GM18907 (cell line): ENCODE data around the gene CDC26.
"Not testable (repeated sequence)": the region's sequence is repeated elsewhere in the genome, so short reads cannot be mapped to it uniquely, and the experiment has no call there.

Experiments used
- ATAC-seq: cut with Tn5 transposase; IDR thresholded peaks from one replicate; pipeline ENCODE4 v1.9.1; 2021; ENCODE audit warnings: mild to moderate bottlenecking, moderate library complexity; ENCODE audit not compliant: unreplicated experiment

Gene CDC26

GRCh38 chr9:113241161-113241560, 34.2 kb downstream of the CDC26 start:
- no peak for ATAC-seq

GRCh38 chr9:113238859-113239232, 36.5 kb downstream of the CDC26 start:
- ATAC-seq, result no peak

GRCh38 chr9:113238202-113238858, 37.0 kb downstream of the CDC26 start:
- no peak for ATAC-seq

GRCh38 chr9:113237026-113237425, 38.3 kb downstream of the CDC26 start:
- no peak for ATAC-seq

- ATAC-seq, result not testable (repeated sequence)
Observed at GRCh38 chr9:113235701-113236255, 39.6 kb downstream of the CDC26 start.

- no peak for ATAC-seq
Observed at GRCh38 chr9:113231701-113232100, 43.7 kb downstream of the CDC26 start.

GRCh38 chr9:113228130-113228665, 47.2 kb downstream of the CDC26 start:
- ATAC-seq, result no peak

GRCh38 chr9:113227436-113227835, 47.9 kb downstream of the CDC26 start:
- ATAC-seq, result no peak

GRCh38 chr9:113223963-113224362, 51.4 kb downstream of the CDC26 start:
- ATAC-seq, result no peak

GRCh38 chr9:113222482-113222841, 52.9 kb downstream of the CDC26 start:
- ATAC-seq, result no peak

- ATAC-seq, result no peak
Observed at GRCh38 chr9:113221800-113222481, 53.4 kb downstream of the CDC26 start.

- peak; percentile 87 for ATAC-seq
Observed at GRCh38 chr9:113221003-113221799, 54.2 kb downstream of the CDC26 start, which contains the start of the genes FKBP15 and SLC31A1. Gene FKBP15, minus strand, starts transcription at chr9:113221277. Its CDS starts 34 bp downstream, at chr9:113221243. Gene SLC31A1, plus strand, starts transcription at chr9:113221544. Its CDS starts 34,605 bp downstream, at chr9:113256149.

GRCh38 chr9:113220467-113221002, 54.8 kb downstream of the CDC26 start:
- ATAC-seq, result peak; percentile 5

GRCh38 chr9:113219969-113220368, 55.4 kb downstream of the CDC26 start:
- peak; percentile 68 for ATAC-seq

- ATAC-seq, result peak; percentile 35
Observed at GRCh38 chr9:113219186-113219936, 56.0 kb downstream of the CDC26 start.
